SH-SY5Y (cell line): ENCODE results near the gene NUMBL.

ENCODE experiments used
- GATA2 ChIP-seq: IDR thresholded peaks from 2 replicates; pipeline ENCODE4 v1.6.1; 2011; ENCODE audit warnings: mild to moderate bottlenecking, low read depth, low read length
- GATA3 ChIP-seq: IDR thresholded peaks from 2 replicates; pipeline ENCODE4 v1.6.1; 2011; ENCODE audit warnings: low read depth, mild to moderate bottlenecking, low read length, moderate library complexity

DNA sequence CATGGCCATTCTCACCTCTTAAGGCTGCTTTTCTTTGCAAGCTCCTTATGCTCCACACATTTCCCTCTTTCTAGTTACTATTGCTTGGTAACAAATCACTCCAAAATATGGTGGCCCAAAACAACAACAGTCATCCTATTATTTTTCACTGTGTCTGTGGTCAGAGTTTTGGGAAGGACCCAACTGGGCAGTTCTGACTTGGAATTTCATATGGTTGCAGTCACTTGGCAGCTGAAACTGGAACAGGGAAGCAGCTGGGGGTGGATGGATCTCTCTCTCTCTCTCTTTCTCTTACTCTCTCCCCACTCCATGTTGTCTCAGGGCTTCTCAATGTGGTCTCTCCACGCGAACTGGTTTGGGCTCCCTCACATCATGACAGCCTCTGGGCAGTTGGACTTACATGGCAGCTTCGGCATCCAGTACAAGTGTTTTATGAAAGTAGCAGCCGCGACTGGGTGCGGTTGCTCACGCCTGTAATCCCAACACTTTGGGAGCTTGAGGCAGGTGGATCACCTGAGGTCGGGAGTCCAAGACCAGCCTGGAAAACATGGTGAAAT is 39.6 kb downstream of the NUMBL start:
- TF ChIP-seq GATA2: no peak
- no peak for TF ChIP-seq GATA3
